K562 (cell line): ENCODE measurements around the gene ASB15. TPM values are rescaled to one million over a fixed set of nuclear protein-coding genes. Genes with fewer than 3 reads are reported as not detected.

Experiments
- ATAC-seq: fragments of 200-7000 bp; cut with Tn5 transposase; 3 replicates; pipeline ENCODE4 v1.9.1; 2020; ENCODE audit warnings: moderate library complexity
- BruUV-seq: library from RNA; stranded (reverse); fragments of 400-500 nt; replicated peaks from 2 replicates; lab custom pipeline; 2021; lab: Mats Ljungman, UMichigan
- CTCF ChIA-PET: fragments of 300-600 bp; formaldehyde crosslinking; extraction: SDS; loops from one replicate; lab custom pipeline; 2021; ENCODE audit warnings: low intra/inter-chr PET ratio; lab: Yijun Ruan, JAX
- POLR2A ChIA-PET: fragments of 300-600, 350-650 bp; sonication (Branson Sonifier 250); formaldehyde crosslinking; extraction: SDS; loops from one replicate; lab custom pipeline; 2021; ENCODE audit warnings: antibody characterized with exemption, inconsistent platforms; lab: Yijun Ruan, JAX
- DNase-seq, 4 experiments: peaks; one replicate each; pipeline versions ENCODE4 v3.0.0 to v3.0.0-alpha.2; 2011 to 2018; ENCODE audit warnings: low spot score in 3 of 4, mixed read lengths in 3 of 4; ENCODE audit errors: extremely low read depth in 1 of 4
- FAIRE-seq: peaks from 2 replicates; lab custom pipeline; 2011; peaks lifted over from hg19 to GRCh38; lab: Jason Lieb, UNC
- H2AFZ ChIP-seq: 2 replicates; pipeline ENCODE4 v1.6.0; 2011; ENCODE audit warnings: low read depth, low read length, control low read depth, inconsistent platforms
- H3K27ac ChIP-seq: fragments of 200-600 bp; 3 replicates; pipeline ENCODE4 v1.8.0; 2011; ENCODE audit warnings: low read depth, mild to moderate bottlenecking, control low read depth, inconsistent platforms, low read length, moderate library complexity, mixed read lengths; ENCODE audit errors: extremely low read depth
- H3K27me3 ChIP-seq, 2 experiments: fragments of 300-600 bp in 1 of 2; 2 replicates in 1 of 2; 3 replicates in 1 of 2; pipeline versions ENCODE4 v1.6.0 to v1.8.0; 2011; ENCODE audit warnings: inconsistent platforms in 2 of 2, low read length in 2 of 2, mild to moderate bottlenecking in 1 of 2, mixed read lengths in 1 of 2, moderate library complexity in 1 of 2; ENCODE audit not compliant: control insufficient read depth in 2 of 2, insufficient read depth in 2 of 2
- H3K36me3 ChIP-seq: fragments of 300-600 bp; 3 replicates; pipeline ENCODE4 v1.8.0; 2011; ENCODE audit warnings: mild to moderate bottlenecking, low read length, inconsistent platforms; ENCODE audit not compliant: control insufficient read depth, insufficient read depth
- H3K4me1 ChIP-seq, 2 experiments: fragments of 200-600 bp in 1 of 2; replicated peaks in 1 of 2; 2 replicates in 1 of 2; 3 replicates in 1 of 2; pipeline versions ENCODE4 v1.5.1 to v1.8.0; 2011; ENCODE audit warnings: inconsistent platforms in 2 of 2, low read length in 2 of 2, mild to moderate bottlenecking in 1 of 2, mixed read lengths in 1 of 2, moderate library complexity in 1 of 2; ENCODE audit not compliant: control insufficient read depth in 2 of 2, insufficient read depth in 2 of 2
- H3K4me2 ChIP-seq: 2 replicates; pipeline ENCODE4 v1.6.1; 2011; ENCODE audit warnings: low read length, control low read depth, inconsistent platforms, mixed read lengths; ENCODE audit not compliant: insufficient read depth
- H3K4me3 ChIP-seq: fragments of 200-600 bp; sonication (generic), shearing (Covaris generic); 2 replicates; pipeline ENCODE4 v1.5.1; 2016; ENCODE audit warnings: control low read depth, inconsistent platforms
- H3K79me2 ChIP-seq: fragments of 200-600 bp; 3 replicates; pipeline ENCODE4 v1.8.0; 2011; ENCODE audit warnings: low read length, inconsistent platforms; ENCODE audit not compliant: control insufficient read depth, insufficient read depth
- H3K9ac ChIP-seq, 2 experiments: 2 replicates each; pipeline versions ENCODE4 v1.6.0 to v1.6.1; 2011; ENCODE audit warnings: low read depth in 2 of 2, low read length in 2 of 2, control low read depth in 1 of 2, inconsistent platforms in 1 of 2, mild to moderate bottlenecking in 1 of 2, mixed read lengths in 1 of 2; ENCODE audit not compliant: insufficient read depth in 1 of 2
- H3K9me1 ChIP-seq: one replicate; pipeline ENCODE4 v1.6.0; 2011; ENCODE audit warnings: inconsistent platforms, mild to moderate bottlenecking, low read length, moderate library complexity; ENCODE audit not compliant: control insufficient read depth, insufficient read depth
- H3K9me3 ChIP-seq: replicated peaks from 2 replicates; pipeline ENCODE4 v1.5.1; 2011; ENCODE audit warnings: low read depth, low read length, inconsistent platforms; ENCODE audit not compliant: control insufficient read depth, insufficient read depth
- H4K20me1 ChIP-seq: replicated peaks from 2 replicates; pipeline ENCODE4 v1.6.1; 2011; ENCODE audit warnings: low read length, inconsistent platforms, mixed read lengths; ENCODE audit not compliant: control insufficient read depth, insufficient read depth
- BACH1 ChIP-seq: fragments of 200-800 bp; sonication (Bioruptor generic); IDR thresholded peaks from 2 replicates; pipeline ENCODE4 v1.6.1; 2016; ENCODE audit warnings: missing genetic modification characterization, missing compliant biosample characterization
- CTCF ChIP-seq, 3 experiments: IDR thresholded peaks in 2 of 3; conservative IDR thresholded peaks in 1 of 3; 2 replicates each; pipeline ENCODE4 v1.5.1; 2011 to 2012; ENCODE audit warnings: low read length in 3 of 3, mild to moderate bottlenecking in 3 of 3, control low read depth in 2 of 3, improper control_type of control experiment in 1 of 3, inconsistent platforms in 1 of 3, low read depth in 1 of 3, mixed read lengths in 1 of 3, moderate library complexity in 1 of 3; ENCODE audit not compliant: insufficient read depth in 2 of 3
- ELK3 ChIP-seq: fragments of 450-650 bp; formaldehyde crosslinking; IDR thresholded peaks from 2 replicates; pipeline ENCODE4 v1.4.0; 2020; ENCODE audit warnings: mild to moderate bottlenecking
- FOXK2 ChIP-seq, 2 experiments: fragments of 450-650 bp; IDR thresholded peaks in 1 of 2; conservative IDR thresholded peaks in 1 of 2; 2 replicates each; pipeline ENCODE4 v1.6.1; 2016; ENCODE audit warnings: low read depth in 2 of 2, mild to moderate bottlenecking in 1 of 2
- NCOA1 ChIP-seq: fragments of 450-650 bp; IDR thresholded peaks from 2 replicates; pipeline ENCODE4 v1.6.1; 2016; ENCODE audit warnings: low read depth
- TAF7 ChIP-seq: fragments of 450-650 bp; IDR thresholded peaks from 2 replicates; pipeline ENCODE4 v1.6.1; 2016; ENCODE audit warnings: missing genetic modification characterization, missing compliant biosample characterization
- whole genome bisulfite sequencing: fragments of 100-300 bp; shearing (Covaris generic); methylation state at CpG from one replicate; pipeline ENCODE4 v1.1.6; 2016; ENCODE audit warnings: low coverage, mixed read lengths; ENCODE audit not compliant: insufficient coverage; ENCODE audit errors: missing lambda C conversion rate; 5-methylcytosine and 5-hydroxymethylcytosine counted together
- in situ Hi-C: fragments of 300-500 bp; cut with MboI; formaldehyde crosslinking; loops from 4 replicates; pipeline ENCODE4 v1.15.0; 2018; ENCODE audit warnings: inconsistent platforms, mixed read lengths
- intact Hi-C: fragments of 100-400 bp; cut with micrococcal nuclease; formaldehyde crosslinking; loops from 2 replicates; pipeline ENCODE4 v1.14.2; 2022
- polyA plus RNA-seq, 8 experiments: library from polyadenylated mRNA; depleted of rRNA in 4 of 8; stranded (reverse) in 5 of 8; unstranded in 3 of 8; fragments of >200 nt; fragmentation: Nextera tagmentation in 2 of 8; fragmentation: Illumina TruSeq in 1 of 8; extraction: Ambion mirVana in 2 of 8; extraction: Trizol in 1 of 8; gene quantifications; 2 replicates each; pipeline versions ENCODE4 v1.2.1 to v1.2.3, GENCODE V29; 2011 to 2014; ENCODE audit warnings: inconsistent platforms in 1 of 8, missing spikeins in 1 of 8
- total RNA-seq, 7 experiments: library from RNA; depleted of rRNA in 6 of 7; stranded (reverse); fragments of >200 nt in 6 of 7; fragmentation: Illumina TruSeq in 2 of 7; extraction: Trizol in 2 of 7; gene quantifications; 2 replicates each; pipeline versions ENCODE4 v1.2.1 to v1.2.3, GENCODE V29; 2011 to 2021; ENCODE audit warnings: low replicate concordance in 1 of 7
- TF ChIP-seq, protein P1 (sequence below): fragments of 250-450 bp; sonication (Bioruptor Pico); IDR thresholded peaks from 2 replicates; pipeline ENCODE4 v1.4.0; 2020; ENCODE audit warnings: borderline replicate concordance

ASB15 gene
- total and polyA plus RNA-seq, 9 of the 15 experiments (the other 6 are each of a cell fraction or from before 2014, with no cell fraction given), result 0.03 to 0.14 (median 0.04) TPM; not detected in 3

- TF ChIP-seq CTCF (IDR thresholded peaks at IDR 0.05 in 2 of 3, conservative IDR thresholded peaks at IDR 0.05 in 1 of 3; ENCODE audit: insufficient read depth in 2 of 3, low read depth in 1 of 3, low read length in 3 of 3), result no peak
These were observed 7.6 kb downstream of the ASB15 start (continued) for GRCh38 chr7:123608991-123609882.

DNA sequence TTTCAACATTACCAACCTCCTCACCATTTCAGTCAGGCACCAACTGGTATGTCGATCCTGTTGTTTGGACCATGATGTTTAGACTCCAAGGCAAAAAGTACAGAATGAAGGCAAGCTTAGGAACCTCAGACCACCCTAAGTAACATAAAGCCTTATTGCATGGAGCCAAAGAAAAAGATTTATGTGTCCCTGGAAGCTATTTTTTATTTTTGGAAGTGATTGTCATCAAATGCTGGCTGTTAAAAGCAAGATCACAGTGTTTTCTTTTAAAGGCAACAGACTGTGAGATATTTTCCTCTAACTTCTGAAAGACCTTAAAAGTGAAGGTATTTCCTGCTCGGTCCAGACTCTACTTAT is 8.2 kb downstream of the ASB15 start:
- intact Hi-C loops (no loop called here), in situ Hi-C loops (no loop called here)
- no TSS peak for BruUV-seq
- no peak; the same call in 2 of the 3 replicates for ATAC-seq
- Histone ChIP-seq H3K9me1 (no peaks in the 10 kb centered on the region), H3K36me3 (no peaks in the 10 kb centered on the region), H3K27ac (peak overlapping the region; percentile 35; the same call in 2 of the 3 replicates), H3K4me3 (no peak overlapping the region), H4K20me1 (no peaks in the 10 kb centered on the region), H3K9ac (no peak overlapping the region), H3K4me2 (peak overlapping the region; percentile 36; the same call in 1 of the 2 replicates), H2AFZ (peak overlapping the region; percentile 57; the same call in 1 of the 2 replicates), H3K79me2 (no peaks in the 10 kb centered on the region), H3K27me3 (no peaks in the 10 kb centered on the region), H3K4me1 (peaks cover 0 to 10% of the 10 kb centered on the region in 2 experiments; a peak in 3 of 5 replicates), H3K9me3 (no peaks in the 10 kb centered on the region)
- CTCF ChIA-PET, result no interaction called here
- POLR2A ChIA-PET, result interaction anchor here (0.9 to 1.9 kb wide), 3 partner anchors 9 to 15 kb away, joined by 3 to 7 read pairs (median 5); no protein-coding TSS in a partner anchor
- 19% methylated on average over 2 of the region's 2 CpGs for WGBS
- no peak for DNase-seq
- no peak for FAIRE-seq
- TF ChIP-seq TAF7 (tag), result 0 out of 2 replicates have a peak, but pooled peaks have one; percentile 3
- TF ChIP-seq ELK3, result 0 out of 2 replicates have a peak, but pooled peaks have one; percentile 34
- TF ChIP-seq, protein P1, sequence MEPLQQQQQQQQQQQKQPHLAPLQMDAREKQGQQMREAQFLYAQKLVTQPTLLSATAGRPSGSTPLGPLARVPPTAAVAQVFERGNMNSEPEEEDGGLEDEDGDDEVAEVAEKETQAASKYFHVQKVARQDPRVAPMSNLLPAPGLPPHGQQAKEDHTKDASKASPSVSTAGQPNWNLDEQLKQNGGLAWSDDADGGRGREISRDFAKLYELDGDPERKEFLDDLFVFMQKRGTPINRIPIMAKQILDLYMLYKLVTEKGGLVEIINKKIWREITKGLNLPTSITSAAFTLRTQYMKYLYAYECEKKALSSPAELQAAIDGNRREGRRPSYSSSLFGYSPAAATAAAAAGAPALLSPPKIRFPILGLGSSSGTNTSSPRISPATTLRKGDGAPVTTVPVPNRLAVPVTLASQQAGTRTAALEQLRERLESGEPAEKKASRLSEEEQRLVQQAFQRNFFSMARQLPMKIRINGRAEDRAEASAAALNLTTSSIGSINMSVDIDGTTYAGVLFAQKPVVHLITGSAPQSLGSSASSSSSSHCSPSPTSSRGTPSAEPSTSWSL (CRISPR knock-in tag), result no peak
- TF ChIP-seq FOXK2 (conservative IDR thresholded peaks at IDR 0.05 in 1 of 2, IDR thresholded peaks at IDR 0.05 in 1 of 2; ENCODE audit: low read depth in 2 of 2), result no peak
- no peak for TF ChIP-seq NCOA1
- TF ChIP-seq BACH1, result peak; percentile 14
